GM18858 (cell line): ENCODE results near the gene HSD17B4.
"Not testable (repeated sequence)": the region's sequence is repeated elsewhere in the genome, so short reads cannot be mapped to it uniquely, and the experiment has no call there.

Source experiments
- ATAC-seq: cut with Tn5 transposase; IDR thresholded peaks from one replicate; pipeline ENCODE4 v1.9.1; 2021; ENCODE audit not compliant: unreplicated experiment

HSD17B4 gene, protein sequence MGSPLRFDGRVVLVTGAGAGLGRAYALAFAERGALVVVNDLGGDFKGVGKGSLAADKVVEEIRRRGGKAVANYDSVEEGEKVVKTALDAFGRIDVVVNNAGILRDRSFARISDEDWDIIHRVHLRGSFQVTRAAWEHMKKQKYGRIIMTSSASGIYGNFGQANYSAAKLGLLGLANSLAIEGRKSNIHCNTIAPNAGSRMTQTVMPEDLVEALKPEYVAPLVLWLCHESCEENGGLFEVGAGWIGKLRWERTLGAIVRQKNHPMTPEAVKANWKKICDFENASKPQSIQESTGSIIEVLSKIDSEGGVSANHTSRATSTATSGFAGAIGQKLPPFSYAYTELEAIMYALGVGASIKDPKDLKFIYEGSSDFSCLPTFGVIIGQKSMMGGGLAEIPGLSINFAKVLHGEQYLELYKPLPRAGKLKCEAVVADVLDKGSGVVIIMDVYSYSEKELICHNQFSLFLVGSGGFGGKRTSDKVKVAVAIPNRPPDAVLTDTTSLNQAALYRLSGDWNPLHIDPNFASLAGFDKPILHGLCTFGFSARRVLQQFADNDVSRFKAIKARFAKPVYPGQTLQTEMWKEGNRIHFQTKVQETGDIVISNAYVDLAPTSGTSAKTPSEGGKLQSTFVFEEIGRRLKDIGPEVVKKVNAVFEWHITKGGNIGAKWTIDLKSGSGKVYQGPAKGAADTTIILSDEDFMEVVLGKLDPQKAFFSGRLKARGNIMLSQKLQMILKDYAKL

DNA sequence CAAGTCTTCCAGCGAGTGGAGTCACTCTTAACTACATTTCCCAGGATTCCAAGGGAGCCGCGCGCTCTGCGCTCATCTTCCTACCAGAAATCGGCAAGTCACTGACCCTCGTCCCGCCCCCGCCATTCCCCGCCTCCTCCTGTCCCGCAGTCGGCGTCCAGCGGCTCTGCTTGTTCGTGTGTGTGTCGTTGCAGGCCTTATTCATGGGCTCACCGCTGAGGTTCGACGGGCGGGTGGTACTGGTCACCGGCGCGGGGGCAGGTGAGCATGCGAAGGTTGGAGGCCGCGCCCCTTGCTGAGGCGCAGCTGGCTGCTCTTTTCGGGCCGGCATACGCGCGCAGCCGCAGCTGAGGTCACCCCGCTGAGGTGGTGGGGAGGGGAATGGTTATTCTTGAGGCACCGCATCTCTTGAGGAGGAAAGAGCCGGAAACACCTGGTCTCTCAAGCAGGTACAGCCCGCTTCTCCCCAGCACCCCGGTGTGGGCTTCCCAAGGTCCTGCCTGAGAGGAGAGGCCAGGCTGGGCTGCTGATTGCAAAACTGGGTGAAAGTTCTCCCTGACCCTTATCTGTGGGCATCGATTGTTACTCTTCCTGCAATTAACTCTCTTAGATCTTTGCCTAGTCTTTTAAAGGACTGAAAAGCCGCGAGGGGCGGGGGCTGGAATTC is at the start of gene HSD17B4:
TSS of gene HSD17B4 (plus strand) at position 125 of the 667 bp plus-strand sequence. CDS start at position 204, 79 bp downstream.
- peak; percentile 95 for ATAC-seq

DNA sequence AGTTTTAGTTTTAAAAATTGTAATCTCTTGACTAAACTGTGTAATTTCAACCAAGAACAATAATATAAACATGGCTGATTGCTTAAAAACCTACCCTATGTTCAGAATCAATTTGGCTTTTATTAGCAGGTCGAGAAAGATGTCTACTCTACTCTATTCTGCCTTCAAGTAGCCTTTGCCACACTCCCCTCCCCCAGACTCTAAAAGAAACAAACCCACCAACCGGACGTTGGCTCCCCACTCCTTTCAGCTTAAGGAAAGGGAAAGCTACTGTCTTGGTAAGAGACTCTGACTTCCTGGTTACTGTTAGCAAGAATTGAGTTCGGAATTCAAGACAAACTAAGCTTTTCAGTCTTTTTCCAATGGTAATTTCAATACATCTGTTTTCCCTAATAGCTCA is 49.7 kb upstream of the HSD17B4 start:
- ATAC-seq = no peak

DNA sequence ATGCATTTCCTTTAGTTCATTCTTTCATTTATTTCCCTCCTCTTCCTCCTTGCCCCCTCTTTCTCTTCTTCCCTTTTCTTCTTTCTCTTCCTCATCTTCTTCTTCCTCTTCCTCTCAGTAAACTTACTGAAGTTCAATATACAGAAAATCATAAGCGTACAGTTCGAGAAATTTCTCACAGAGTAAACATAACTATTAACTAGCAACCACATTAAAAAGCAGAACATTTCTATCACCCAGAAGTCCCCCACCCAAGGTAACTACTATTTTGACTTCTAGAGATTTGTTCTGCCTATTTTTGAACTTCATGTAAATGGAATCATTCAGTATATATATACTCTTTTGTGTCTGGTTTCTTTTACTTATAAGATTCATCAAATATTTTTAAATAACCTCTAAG is 48.3 kb upstream of the HSD17B4 start:
- ATAC-seq = no peak

DNA sequence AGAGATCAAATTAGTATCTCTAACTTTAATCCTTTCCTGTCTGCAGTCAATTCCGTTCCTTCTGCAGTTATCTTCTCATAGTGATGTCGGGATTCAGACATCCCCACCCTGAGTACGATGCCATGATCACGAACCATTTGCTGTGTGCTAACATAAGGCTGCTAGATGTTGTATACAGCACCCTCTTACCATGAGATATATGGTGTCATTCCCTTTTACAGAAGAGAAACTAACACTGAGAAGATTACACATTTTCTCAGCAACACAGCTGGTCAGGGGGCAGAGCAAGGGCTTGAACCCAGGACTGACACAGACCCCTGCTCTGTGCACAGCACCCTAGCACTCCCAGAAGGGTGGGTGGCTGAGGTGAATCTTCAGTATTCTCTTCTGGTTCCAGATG is 46.9 kb upstream of the HSD17B4 start:
- ATAC-seq = peak; percentile 27

DNA sequence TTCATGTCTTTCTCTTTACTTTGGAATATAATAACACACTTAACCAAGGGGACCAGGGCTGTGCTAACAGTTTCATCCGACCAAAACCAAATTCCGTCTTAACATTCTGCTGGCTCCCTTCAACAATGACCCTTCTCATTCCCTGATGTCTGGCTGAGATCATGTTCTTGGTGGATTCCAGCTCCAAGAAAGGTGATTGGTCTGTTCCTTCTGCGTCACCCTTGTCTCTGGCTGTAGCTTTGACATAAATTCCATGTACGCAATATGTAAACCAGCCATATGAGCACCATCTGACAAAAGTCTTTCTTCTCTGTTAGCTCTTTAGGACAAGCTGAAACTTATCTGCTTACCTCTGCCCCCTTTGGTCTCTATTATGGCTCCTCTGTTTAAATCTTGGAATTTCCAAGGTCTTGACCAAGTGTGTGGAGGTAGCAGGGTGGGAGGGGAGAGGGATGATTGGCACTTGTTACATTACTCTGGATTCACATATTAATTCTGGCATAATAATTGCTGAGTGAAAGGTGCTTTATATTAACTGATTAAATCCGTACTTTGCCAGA is 45.7 kb upstream of the HSD17B4 start:
- ATAC-seq = no peak

DNA sequence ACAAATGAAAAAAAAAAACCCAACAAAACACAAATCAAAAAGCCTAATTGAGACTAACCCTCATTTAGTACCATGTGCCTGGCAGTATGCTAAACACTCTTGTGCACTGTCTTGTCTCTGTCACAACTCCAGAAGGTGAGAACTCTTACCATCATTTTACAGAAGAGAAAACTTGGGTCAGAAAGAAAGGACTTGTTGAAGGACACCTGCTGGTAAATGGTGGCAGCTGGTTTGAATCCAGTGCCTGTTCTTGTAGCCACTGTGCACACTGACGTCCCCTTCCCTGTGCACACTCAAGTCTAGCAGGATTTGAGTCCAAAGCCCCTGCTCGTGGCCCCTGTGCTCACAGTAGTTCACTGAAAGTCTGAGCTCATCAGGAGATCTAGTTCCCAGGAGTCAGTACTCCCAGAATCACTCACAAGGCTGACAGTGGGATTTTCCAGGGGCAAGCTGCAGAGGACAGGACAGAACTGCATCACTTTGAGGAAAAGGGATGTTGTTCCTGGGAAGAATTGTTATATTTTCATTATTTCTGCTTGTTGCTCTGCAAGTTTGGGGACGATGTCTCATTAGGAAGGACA is 43.0 kb upstream of the HSD17B4 start:
- ATAC-seq = peak; percentile 31

DNA sequence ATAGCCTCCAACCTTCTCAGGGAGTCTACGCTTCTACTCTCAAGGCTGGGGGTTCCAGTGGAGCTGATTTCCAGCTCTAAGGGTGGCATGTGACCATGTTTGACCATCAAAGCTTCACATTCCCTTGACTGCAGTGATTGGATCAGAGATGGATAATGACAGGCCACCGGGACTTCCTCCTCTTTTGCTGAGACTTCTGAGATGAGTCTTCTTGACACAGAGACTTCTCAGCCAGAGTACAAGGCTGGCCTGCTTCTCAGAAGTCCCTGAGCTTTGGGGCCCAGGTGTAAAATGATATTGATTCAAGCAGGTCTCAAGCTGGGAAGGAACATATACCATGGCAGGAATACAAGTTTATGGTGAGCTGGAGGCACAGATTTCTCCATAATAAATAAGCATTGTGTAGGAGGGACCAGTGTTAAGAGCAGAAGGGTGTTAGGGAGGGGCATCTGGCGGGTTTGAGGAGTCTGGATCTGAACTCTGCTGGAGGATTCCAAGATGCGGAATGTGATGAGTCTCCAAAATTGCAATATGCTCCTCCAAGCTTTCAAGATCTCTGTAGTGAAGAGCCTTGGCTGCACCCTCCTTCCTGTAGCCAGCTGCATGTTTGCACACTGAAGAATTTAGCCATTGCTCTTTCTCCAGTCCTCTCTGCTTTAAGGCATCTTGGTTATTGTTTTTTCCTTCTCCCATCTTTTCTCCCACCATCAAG is 41.7 kb upstream of the HSD17B4 start:
- ATAC-seq = peak; percentile 27

DNA sequence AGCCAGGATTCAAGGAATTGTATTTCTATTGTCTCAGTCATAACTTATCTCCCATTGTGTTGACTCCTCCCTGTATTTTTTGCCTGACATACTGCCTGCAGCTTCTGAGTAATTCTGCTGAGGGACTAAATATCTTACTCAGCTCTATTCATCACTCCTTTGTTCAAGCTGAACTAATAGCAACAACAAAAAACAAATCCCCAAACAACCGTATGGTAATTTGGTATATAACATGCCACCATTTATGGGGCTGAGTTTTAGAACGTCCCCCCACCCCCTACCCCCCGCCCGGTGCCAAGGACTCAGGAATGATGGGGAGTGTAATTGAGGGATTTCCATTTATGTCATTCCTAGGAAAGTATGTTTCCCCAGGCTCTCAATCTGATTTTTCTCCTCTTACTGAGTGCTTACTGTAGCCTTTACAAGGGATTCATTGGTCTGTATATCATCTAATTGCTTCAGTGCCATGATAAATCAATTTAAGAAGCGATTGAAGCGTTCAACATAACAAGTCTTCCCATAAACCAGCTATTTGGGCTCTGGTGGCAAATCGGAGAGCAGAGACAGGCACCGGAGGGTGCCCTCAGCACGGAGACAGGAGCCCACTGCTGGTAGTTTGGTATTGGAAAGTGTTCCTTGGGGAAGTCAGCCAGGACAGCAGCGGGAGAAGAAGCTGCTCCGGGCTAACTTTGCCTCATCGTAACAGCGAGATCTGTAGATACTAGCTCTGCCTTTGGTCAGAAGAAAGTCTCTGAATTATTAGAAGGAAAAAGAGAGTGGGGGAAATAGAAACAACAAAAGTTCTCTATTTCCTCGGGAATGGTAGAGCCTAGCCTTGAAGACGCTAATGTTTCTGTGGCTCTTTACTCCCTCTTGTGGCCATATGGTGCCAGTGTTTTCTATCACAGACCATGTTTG is 40.7 kb upstream of the HSD17B4 start:
- ATAC-seq = peak; percentile 59

DNA sequence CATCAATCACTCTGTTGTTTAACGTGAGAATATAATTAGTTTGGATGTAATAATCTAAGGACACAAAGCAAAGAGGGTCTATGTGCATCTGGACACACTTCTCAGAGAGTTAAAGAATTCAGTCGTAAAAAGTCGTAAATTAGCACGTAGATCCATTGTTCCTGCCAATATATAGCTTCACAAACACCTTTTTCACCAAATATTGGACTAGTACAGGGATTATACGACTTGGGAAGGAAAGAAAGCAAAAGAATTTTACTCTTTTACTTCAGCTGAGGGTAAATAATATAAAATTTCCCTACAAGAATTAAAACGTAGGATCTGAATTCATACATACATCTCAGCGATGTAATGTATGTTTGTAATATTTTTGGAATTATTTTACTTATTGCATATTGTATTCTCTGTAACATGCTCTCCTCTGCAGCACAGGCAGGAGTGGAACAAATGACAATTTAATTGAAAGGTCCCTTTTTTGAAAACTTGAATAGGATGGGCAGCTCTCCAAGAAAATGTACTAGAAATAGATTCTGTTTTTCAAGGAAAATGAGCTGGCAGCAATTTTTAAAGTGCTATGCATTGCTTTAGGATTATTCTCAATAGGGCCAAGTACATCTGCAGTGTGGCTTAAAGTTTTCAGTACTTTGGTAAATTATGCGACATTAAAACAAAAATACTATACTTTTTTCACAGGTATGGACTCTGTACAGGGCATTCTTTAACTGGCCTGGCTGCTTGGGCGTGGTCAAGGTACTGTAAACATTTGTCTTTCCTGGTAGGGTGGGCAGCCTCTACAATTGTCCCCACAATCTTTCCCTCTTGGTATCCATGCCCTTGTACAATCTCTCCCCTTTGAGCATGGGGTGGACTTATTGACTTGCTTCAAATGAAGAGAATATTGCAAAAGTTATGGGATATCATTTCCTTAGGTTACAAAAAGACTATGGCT is 39.7 kb upstream of the HSD17B4 start:
- no peak for ATAC-seq

DNA sequence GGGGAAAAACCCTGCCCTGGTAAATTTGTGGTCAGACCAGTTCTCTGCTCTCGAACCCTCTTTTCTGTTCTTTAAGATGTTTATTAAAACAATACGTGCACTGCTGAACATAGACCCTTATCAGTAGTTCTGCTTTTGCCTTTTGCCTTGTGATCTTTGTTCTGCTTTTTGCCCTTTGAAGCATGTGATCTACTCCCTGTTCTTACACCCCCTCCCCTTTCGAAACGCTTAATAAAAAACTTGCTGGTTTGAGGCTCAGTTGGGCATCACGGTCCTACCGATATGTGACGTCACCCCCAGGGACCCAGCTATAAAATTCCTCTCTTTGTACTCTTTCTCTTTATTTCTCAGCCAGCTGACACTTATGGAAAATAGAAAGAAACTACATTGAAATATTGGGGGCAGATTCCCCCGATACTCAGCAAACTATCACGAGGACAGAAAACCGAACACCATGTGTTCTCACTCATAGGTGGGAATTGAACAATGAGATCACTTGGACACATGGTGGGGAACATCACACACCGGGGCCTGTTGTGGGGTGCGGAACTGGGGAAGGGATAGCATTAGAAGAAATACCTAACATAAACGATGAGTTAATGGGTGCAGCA is 38.1 kb upstream of the HSD17B4 start:
- not testable (repeated sequence) for ATAC-seq

DNA sequence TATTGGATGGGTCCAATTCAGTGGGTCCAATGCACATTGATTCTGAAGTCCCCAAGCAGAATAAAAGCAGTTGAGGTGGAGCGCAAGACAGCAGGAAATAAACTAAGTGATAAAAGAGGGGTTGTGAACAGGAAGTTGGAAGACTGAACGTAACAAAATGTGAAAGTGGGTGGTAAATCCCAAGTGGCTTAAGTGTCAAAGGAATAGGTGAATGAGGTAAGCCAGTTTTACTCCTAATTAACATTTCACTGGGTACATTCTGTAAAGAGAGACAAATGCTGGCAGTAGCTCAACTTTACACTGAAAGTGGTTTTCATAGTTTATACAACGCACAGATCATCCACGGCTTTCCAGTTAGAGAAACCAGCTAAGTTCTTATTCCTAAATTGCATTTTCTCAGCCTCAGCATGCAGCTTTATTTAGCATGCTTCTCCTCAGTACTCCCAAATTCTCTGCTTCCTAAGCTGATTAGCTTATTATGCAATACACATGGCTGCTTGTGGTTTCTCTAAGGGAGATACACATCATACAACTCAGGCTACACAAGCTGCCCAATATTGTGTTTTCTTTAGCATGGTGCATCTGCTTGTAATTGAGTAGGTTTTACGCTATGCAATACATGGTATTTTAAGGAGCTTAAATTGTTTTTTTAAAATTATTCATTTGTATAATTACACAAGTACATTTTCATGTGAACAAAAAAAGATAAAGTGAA is 34.2 kb upstream of the HSD17B4 start:
- ATAC-seq = no peak

DNA sequence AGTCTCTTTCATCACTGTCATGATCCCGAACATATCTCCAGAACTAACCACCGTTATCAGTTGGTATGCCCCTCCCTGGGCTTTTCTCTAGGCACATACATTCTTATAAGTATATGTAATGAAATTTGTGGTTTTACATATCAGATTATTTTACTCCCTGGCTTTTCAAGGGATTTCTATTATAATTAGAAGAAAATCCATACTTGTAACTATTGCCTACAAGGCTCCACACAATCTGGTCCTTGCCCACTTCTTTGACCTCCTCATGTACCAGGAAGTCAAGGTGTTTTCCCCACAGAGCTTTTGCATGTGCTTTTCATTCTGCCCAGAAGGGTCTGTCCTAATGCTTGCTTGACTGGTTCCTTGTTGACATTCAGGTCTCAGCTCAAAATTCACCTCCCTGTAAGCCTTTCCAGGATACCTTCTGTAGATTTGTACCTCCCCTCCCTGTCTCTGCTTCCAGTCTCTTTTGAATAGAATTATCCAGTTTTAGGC is 33.6 kb upstream of the HSD17B4 start:
- ATAC-seq = peak; percentile 60

DNA sequence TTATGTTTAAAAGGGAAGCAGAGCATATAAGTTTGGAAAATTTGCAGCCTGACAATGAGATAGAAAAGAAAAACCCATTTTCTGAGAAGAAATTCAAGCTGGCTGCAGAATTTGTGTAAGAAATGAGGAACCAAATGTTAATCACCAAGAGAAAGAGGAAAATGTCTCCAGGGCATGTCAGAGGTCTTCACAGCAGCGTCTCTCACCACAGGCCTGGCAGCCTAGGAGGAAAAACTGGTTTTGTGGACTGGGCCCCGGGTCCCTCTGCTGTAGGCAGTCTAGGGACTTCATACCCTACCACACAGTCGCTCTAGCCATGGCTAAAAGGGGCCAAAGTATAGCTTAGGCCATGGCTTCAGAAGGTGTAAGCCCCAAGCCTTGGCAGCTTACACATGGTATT is 32.1 kb upstream of the HSD17B4 start:
- ATAC-seq = no peak

DNA sequence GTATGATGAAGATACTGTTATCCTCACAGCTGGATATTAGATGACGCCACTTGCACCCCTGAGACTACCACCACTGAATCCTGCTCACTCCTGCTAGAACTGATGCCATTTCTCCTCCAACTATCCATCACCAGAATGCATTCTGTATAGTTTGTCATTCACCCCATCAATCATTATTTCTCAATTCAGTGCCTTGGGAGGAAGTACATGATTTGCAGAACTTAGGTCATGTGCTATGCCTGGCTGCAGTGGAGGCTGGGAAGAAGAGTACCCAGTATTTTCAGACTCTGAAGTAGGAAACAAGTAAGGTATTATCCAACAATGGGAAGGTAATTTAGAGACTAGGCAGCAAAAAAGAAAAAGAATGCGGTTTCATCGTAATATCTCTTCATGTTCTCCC is 26.2 kb upstream of the HSD17B4 start:
- ATAC-seq = no peak

DNA sequence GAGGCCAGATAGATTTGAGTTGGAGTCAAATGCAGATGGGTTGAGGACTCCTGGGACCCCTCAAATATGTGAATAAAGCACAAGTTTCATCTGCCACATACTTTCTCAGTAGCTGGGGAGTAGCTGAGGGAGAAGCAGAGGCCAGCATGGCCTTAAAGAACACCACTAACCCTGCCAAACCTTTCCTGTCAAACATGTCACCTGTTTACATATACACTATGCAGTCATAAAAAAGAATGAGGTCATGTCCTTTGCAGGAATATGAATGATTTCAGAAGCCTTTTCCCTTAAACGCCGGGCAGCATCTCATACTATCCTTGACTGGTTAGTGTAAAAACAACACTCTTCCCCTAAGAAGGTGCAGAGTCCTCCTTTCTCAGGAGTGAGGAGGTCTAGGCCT is 25.2 kb upstream of the HSD17B4 start:
- ATAC-seq = no peak

DNA sequence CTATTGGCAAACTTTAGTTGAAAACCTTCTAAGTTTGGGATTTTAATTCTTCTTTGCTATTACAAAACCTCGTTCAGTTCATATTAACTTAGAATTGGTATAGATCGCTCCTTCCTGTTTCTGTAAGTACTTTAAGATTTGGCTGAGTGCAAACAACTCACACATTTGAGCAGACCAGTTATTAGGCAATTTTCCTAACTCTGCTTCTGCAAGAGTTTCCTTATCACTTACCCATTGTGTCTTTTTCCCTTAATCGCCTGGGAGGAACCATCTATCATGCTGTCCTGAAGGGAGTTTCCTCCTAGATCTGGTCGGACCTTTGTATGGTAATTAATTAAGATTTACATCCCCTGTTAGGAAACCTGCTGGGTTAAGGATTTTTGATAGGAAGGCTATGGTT is 24.7 kb upstream of the HSD17B4 start:
- ATAC-seq = not testable (repeated sequence)

DNA sequence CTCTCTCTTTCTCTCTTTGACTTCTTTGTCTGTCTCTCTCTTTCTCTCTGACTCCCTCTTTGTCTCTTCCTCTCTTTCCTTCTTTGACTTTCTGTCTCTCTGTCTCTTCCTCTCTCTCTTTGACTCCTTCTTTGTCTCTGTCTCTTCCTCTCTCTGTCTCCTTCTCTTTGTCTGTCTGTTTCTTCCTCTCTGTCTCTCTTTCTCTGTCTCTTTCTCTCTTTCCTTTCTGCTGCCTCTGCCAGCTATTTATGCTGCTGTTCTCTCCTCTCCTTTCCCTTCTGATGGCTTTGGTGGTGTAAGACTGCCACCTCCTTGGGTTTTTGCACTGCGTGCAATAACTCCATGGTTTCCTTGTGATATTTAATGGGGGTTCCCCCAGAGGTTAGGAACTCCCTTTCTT is 24.1 kb upstream of the HSD17B4 start:
- not testable (repeated sequence) for ATAC-seq
